Glutamatergic neuron (in vitro differentiated cells): Measurements from ENCODE around the gene EIF2A. TPM values are rescaled to one million over a fixed set of nuclear protein-coding genes. Genes with fewer than 3 reads are reported as not detected.

Experiments used
- DNase-seq: peaks from one replicate; pipeline ENCODE4 v3.0.0; 2022
- H3K27ac Mint-ChIP-seq: one replicate; pipeline ENCODE4 v1.8.0; 2020; ENCODE audit warnings: mild to moderate bottlenecking, mixed read lengths, inconsistent platforms; ENCODE audit not compliant: unreplicated experiment
- H3K27me3 Mint-ChIP-seq: one replicate; pipeline ENCODE4 v1.8.0; 2020; ENCODE audit warnings: mild to moderate bottlenecking, moderate library complexity, mixed read lengths, inconsistent platforms; ENCODE audit not compliant: unreplicated experiment
- H3K36me3 Mint-ChIP-seq: one replicate; pipeline ENCODE4 v1.8.0; 2020; ENCODE audit warnings: mild to moderate bottlenecking, mixed read lengths, inconsistent platforms; ENCODE audit not compliant: unreplicated experiment
- H3K4me1 Mint-ChIP-seq: one replicate; pipeline ENCODE4 v1.8.0; 2020; ENCODE audit warnings: mild to moderate bottlenecking, low read depth, mixed read lengths, inconsistent platforms; ENCODE audit not compliant: unreplicated experiment
- H3K4me3 Mint-ChIP-seq: one replicate; pipeline ENCODE4 v1.8.0; 2020; ENCODE audit warnings: mild to moderate bottlenecking, mixed read lengths, inconsistent platforms; ENCODE audit not compliant: unreplicated experiment
- H3K9me3 Mint-ChIP-seq: one replicate; pipeline ENCODE4 v1.8.0; 2020; ENCODE audit warnings: mild to moderate bottlenecking, moderate library complexity, mixed read lengths, inconsistent platforms; ENCODE audit not compliant: unreplicated experiment
- CTCF ChIP-seq: fragments of 200-600 bp; sonication (generic); IDR thresholded peaks from one replicate; pipeline ENCODE4 v1.5.0; 2021; ENCODE audit not compliant: partially characterized antibody, unreplicated experiment
- total RNA-seq: library from RNA; stranded (reverse); fragmentation: NEBNext Ultra II Directional; extraction: Animal tissue kit (Norgen Biotek cat#: 25700); gene quantifications from one replicate; pipeline ENCODE4 v1.2.1, GENCODE V29; 2021; ENCODE audit not compliant: unreplicated experiment

EIF2A gene
- total RNA-seq, 1 donor from 2014 or later, result 72.3 TPM

GRCh38 chr3:150602426-150603152 lies 56.0 kb downstream of the EIF2A start:
- Mint-ChIP-seq H3K9me3 (peaks cover 8% of the 10 kb centered on the region), H3K27me3 (peaks cover 4% of the 10 kb centered on the region), H3K36me3 (no peaks in the 10 kb centered on the region), H3K4me1 (peaks cover 28% of the 10 kb centered on the region), H3K4me3 (peak overlapping the region; percentile 98), H3K27ac (peak overlapping the region; percentile 97)
- TF ChIP-seq CTCF, result no peak
- DNase-seq, result no peak

- Mint-ChIP-seq H3K27ac (peak within 1 kb of the TSS; percentile 97), H3K4me3 (peak within 1 kb of the TSS; percentile 98), H3K36me3 (no peaks in the 10 kb centered on the region), H3K9me3 (peaks cover 8% of the 10 kb centered on the region), H3K4me1 (peaks cover 28% of the 10 kb centered on the region), H3K27me3 (peaks cover 4% of the 10 kb centered on the region)
- DNase-seq, result peak; percentile 96
- TF ChIP-seq CTCF, result peak; percentile 32
Observed at GRCh38 chr3:150603153-150603979, 56.8 kb downstream of the EIF2A start, which contains the start of gene SELENOT. Gene SELENOT, plus strand, starts transcription at chr3:150603321. Its CDS starts 42 bp downstream, at chr3:150603363.

GRCh38 chr3:150603980-150604319 lies 57.4 kb downstream of the EIF2A start:
- Mint-ChIP-seq H3K4me1 (peaks cover 28% of the 10 kb centered on the region), H3K27me3 (peaks cover 4% of the 10 kb centered on the region), H3K9me3 (peaks cover 8% of the 10 kb centered on the region), H3K4me3 (peak overlapping the region; percentile 98), H3K36me3 (no peaks in the 10 kb centered on the region), H3K27ac (peak overlapping the region; percentile 97)
- no peak for DNase-seq
- TF ChIP-seq CTCF, result no peak

GRCh38 chr3:150605998-150606641 lies 59.5 kb downstream of the EIF2A start:
- Mint-ChIP-seq H3K27ac (no peak overlapping the region), H3K27me3 (peaks cover 4% of the 10 kb centered on the region), H3K4me1 (peaks cover 25% of the 10 kb centered on the region), H3K9me3 (peaks cover 8% of the 10 kb centered on the region), H3K36me3 (no peaks in the 10 kb centered on the region), H3K4me3 (no peak overlapping the region)
- DNase-seq, result no peak
- no peak for TF ChIP-seq CTCF
